Esophagus muscularis mucosa (tissue), 4 donors: ENCODE data around the gene ZNF793. TPM values are rescaled to one million over a fixed set of nuclear protein-coding genes. Genes with fewer than 3 reads are reported as not detected.

ENCODE experiments used
- DNase-seq: peaks from one replicate; pipeline ENCODE4 v3.0.0-alpha.2; 2017; ENCODE audit errors: extremely low spot score
- H3K27ac ChIP-seq, 4 donors: fragments of 200-600 bp; sonication (generic); replicated peaks in 1 of 4; 1 replicate in 3 of 4; 2 replicates in 1 of 4; pipeline ENCODE4 v1.5.1; 2016 to 2019; ENCODE audit warnings: mild to moderate bottlenecking in 1 of 4
- H3K27me3 ChIP-seq, 4 donors: fragments of 200-600 bp; sonication (generic); one replicate each; pipeline versions ENCODE4 v1.5.1 to v1.6.0; 2016 to 2019
- H3K36me3 ChIP-seq, 4 donors: fragments of 200-600 bp; sonication (generic); one replicate each; pipeline ENCODE4 v1.5.1; 2016 to 2019
- H3K4me1 ChIP-seq, 4 donors: fragments of 200-600 bp; sonication (generic); one replicate each; pipeline ENCODE4 v1.5.1; 2016 to 2019
- H3K4me3 ChIP-seq, 4 donors: fragments of 200-600 bp; sonication (generic); 1 replicate in 2 of 4; 2 replicates in 2 of 4; pipeline ENCODE4 v1.5.1; 2016 to 2019; ENCODE audit warnings: mild to moderate bottlenecking in 4 of 4, moderate library complexity in 1 of 4
- H3K9me3 ChIP-seq, 4 donors: fragments of 200-600 bp; sonication (generic); 1 replicate in 3 of 4; 2 replicates in 1 of 4; pipeline ENCODE4 v1.5.1; 2016 to 2019
- CTCF ChIP-seq, 3 experiments: fragments of 200-600 bp in 2 of 3; fragments of 450-650 bp in 1 of 3; sonication (generic) in 2 of 3; IDR thresholded peaks; one replicate each; pipeline ENCODE4 v1.5.1; 2017 to 2019; ENCODE audit warnings: antibody characterized with exemption in 3 of 3, mild to moderate bottlenecking in 2 of 3, moderate library complexity in 1 of 3
- EP300 ChIP-seq: sonication (generic); formaldehyde crosslinking; IDR thresholded peaks from one replicate; pipeline ENCODE4 v1.6.1; 2017; ENCODE audit warnings: antibody characterized with exemption
- POLR2A ChIP-seq: fragments of 450-650 bp; IDR thresholded peaks from one replicate; pipeline ENCODE4 v1.6.1; 2017; ENCODE audit warnings: antibody characterized with exemption, moderate library complexity, mild to moderate bottlenecking, low read depth
- POLR2AphosphoS5 ChIP-seq, 2 donors: sonication (generic); formaldehyde crosslinking; IDR thresholded peaks; one replicate each; pipeline ENCODE4 v1.6.1; 2017; ENCODE audit warnings: antibody characterized with exemption in 2 of 2
- WGBS: methylation state at CpG from one replicate; pipeline ENCODE4 v1.1.5; 2018; 5-methylcytosine and 5-hydroxymethylcytosine counted together
- intact Hi-C: fragments of 100-400 bp; cut with DNase I; formaldehyde crosslinking; loops from one replicate; pipeline ENCODE4 v1.15.1; 2023
- total RNA-seq, 4 donors: library from RNA; depleted of rRNA; stranded (reverse); fragments of >200 nt; gene quantifications; one replicate each; pipeline versions ENCODE4 v1.1.0 to v1.2.1, GENCODE V29; 2016

Gene ZNF793
- total RNA-seq, 4 donors from 2014 or later, result 3.0 to 7.1 (median 5.3) TPM

GRCh38 chr19:37513397-37513796 is 6.7 kb downstream of the ZNF793 start:
- intact Hi-C loops, result no loop called here
- TF ChIP-seq POLR2A (no peak), EP300 (no peak), POLR2AphosphoS5 (IDR thresholded peaks at IDR 0.05) (no peak), CTCF (IDR thresholded peaks at IDR 0.05) (no peak)
- Histone ChIP-seq H3K27ac (no peak overlapping the region), H3K27me3 (no peaks in the 10 kb centered on the region), H3K4me1 (no peaks in the 10 kb centered on the region), H3K4me3 (no peak overlapping the region), H3K36me3 (peaks cover 13 to 84% (median 46%) of the 10 kb centered on the region in 4 donors), H3K9me3 (peaks cover 0 to 4% (median 2%) of the 10 kb centered on the region in 4 donors)
- 35% methylated on average over 2 of the region's 2 CpGs for WGBS
- DNase-seq, result no peak

GRCh38 chr19:37519890-37520289 is 13.2 kb downstream of the ZNF793 start:
- TF ChIP-seq CTCF (IDR thresholded peaks at IDR 0.05) (no peak), POLR2AphosphoS5 (IDR thresholded peaks at IDR 0.05) (no peak), POLR2A (no peak), EP300 (no peak)
- peaks cover 0 to 43% (median 27%) of the 10 kb centered on the region in 4 donors for H3K9me3 ChIP-seq
- no peak overlapping the region for H3K27ac ChIP-seq
- WGBS, result no CpG with 5 or more reads among the region's 2 CpGs
- intact Hi-C loops, result no loop called here
- H3K4me3 ChIP-seq, result no peak overlapping the region
- DNase-seq, result no peak
- no peaks in the 10 kb centered on the region for H3K27me3 ChIP-seq
- H3K4me1 ChIP-seq, result no peaks in the 10 kb centered on the region
- H3K36me3 ChIP-seq, result peaks cover 32 to 93% (median 59%) of the 10 kb centered on the region in 4 donors

- 91% methylated on average over 7 of the region's 7 CpGs for WGBS
- Histone ChIP-seq H3K27ac (no peak overlapping the region), H3K9me3 (peaks cover 12 to 99% (median 96%) of the 10 kb centered on the region in 4 donors), H3K4me3 (no peak overlapping the region), H3K4me1 (no peaks in the 10 kb centered on the region), H3K27me3 (no peaks in the 10 kb centered on the region), H3K36me3 (peaks cover 50 to 54% (median 53%) of the 10 kb centered on the region in 4 donors)
- DNase-seq, result no peak
- no peak for TF ChIP-seq CTCF (IDR thresholded peaks at IDR 0.05)
- TF ChIP-seq POLR2AphosphoS5 (IDR thresholded peaks at IDR 0.05), result no peak
- TF ChIP-seq POLR2A, result no peak
- no peak for TF ChIP-seq EP300
- intact Hi-C loops, result no loop called here
These were observed 30.7 kb downstream of the ZNF793 start for GRCh38 chr19:37537391-37537947.

GRCh38 chr19:37551129-37551993 is 44.6 kb downstream of the ZNF793 start:
- Histone ChIP-seq H3K4me1 (no peaks in the 10 kb centered on the region), H3K9me3 (peaks cover 0 to 80% (median 38%) of the 10 kb centered on the region in 4 donors), H3K36me3 (peaks cover 0 to 10% (median 5%) of the 10 kb centered on the region in 4 donors), H3K4me3 (peak overlapping the region; percentile 29 to 42 (median 34)), H3K27me3 (no peaks in the 10 kb centered on the region), H3K27ac (no peak overlapping the region)
- 6% methylated on average over 19 of the region's 65 CpGs for WGBS
- no peak for TF ChIP-seq EP300
- no peak for TF ChIP-seq POLR2AphosphoS5 (IDR thresholded peaks at IDR 0.05)
- TF ChIP-seq CTCF (IDR thresholded peaks at IDR 0.05), result no peak
- TF ChIP-seq POLR2A, result no peak
- intact Hi-C loops, result no loop called here
- DNase-seq, result no peak
